Astrocyte (in vitro differentiated cells and primary cell): ENCODE data around the gene DUSP1. TPM values are rescaled to one million over a fixed set of nuclear protein-coding genes. Genes with fewer than 3 reads are reported as not detected.
"Not testable (repeated sequence)": the region's sequence is repeated elsewhere in the genome, so short reads cannot be mapped to it uniquely, and the experiment has no call there.

ENCODE experiments used
- DNase-seq: peaks from one replicate; pipeline ENCODE4 v3.0.0-alpha.2; 2010; ENCODE audit warnings: low read depth
- FAIRE-seq: peaks from 2 replicates; lab custom pipeline; 2011; peaks lifted over from hg19 to GRCh38; lab: Jason Lieb, UNC
- H2AFZ ChIP-seq: 2 replicates; pipeline ENCODE4 v1.6.0; 2012; ENCODE audit warnings: low read depth, low read length, inconsistent platforms
- H3K27ac ChIP-seq: 2 replicates; pipeline ENCODE4 v1.5.1; 2011; ENCODE audit warnings: low read depth, low read length, inconsistent platforms
- H3K27me3 ChIP-seq: 2 replicates; pipeline ENCODE4 v1.6.0; 2011; ENCODE audit warnings: low read length, inconsistent platforms; ENCODE audit not compliant: insufficient read depth
- H3K36me3 ChIP-seq: 2 replicates; pipeline ENCODE4 v1.5.1; 2011; ENCODE audit warnings: low read length, inconsistent platforms; ENCODE audit not compliant: insufficient read depth
- H3K4me1 ChIP-seq: 2 replicates; pipeline ENCODE4 v1.5.1; 2011; ENCODE audit warnings: low read length, inconsistent platforms; ENCODE audit not compliant: insufficient read depth
- H3K4me2 ChIP-seq: 2 replicates; pipeline ENCODE4 v1.6.0; 2012; ENCODE audit warnings: low read length, inconsistent platforms
- H3K4me3 ChIP-seq: 2 replicates; pipeline ENCODE4 v1.5.1; 2011; ENCODE audit warnings: low read depth, mild to moderate bottlenecking, low read length, inconsistent platforms; ENCODE audit not compliant: insufficient read depth
- H3K79me2 ChIP-seq: 2 replicates; pipeline ENCODE4 v1.6.0; 2012; ENCODE audit warnings: mild to moderate bottlenecking, low read length, inconsistent platforms; ENCODE audit not compliant: insufficient read depth
- H3K9ac ChIP-seq: 2 replicates; pipeline ENCODE4 v1.6.0; 2012; ENCODE audit warnings: mild to moderate bottlenecking, low read length, inconsistent platforms
- H3K9me3 ChIP-seq: 2 replicates; pipeline ENCODE4 v1.5.1; 2012; ENCODE audit warnings: low read depth, mild to moderate bottlenecking, low read length, inconsistent platforms; ENCODE audit not compliant: insufficient read depth
- H4K20me1 ChIP-seq: 2 replicates; pipeline ENCODE4 v1.6.0; 2012; ENCODE audit warnings: low read length, inconsistent platforms; ENCODE audit not compliant: insufficient read depth
- H3K27ac Mint-ChIP-seq: one replicate; pipeline ENCODE4 v1.8.0; 2021; ENCODE audit warnings: mild to moderate bottlenecking, mixed read lengths; ENCODE audit not compliant: unreplicated experiment
- H3K27me3 Mint-ChIP-seq: one replicate; pipeline ENCODE4 v1.8.0; 2021; ENCODE audit warnings: low read depth, mixed read lengths; ENCODE audit not compliant: unreplicated experiment
- H3K36me3 Mint-ChIP-seq: one replicate; pipeline ENCODE4 v1.8.0; 2021; ENCODE audit warnings: low read depth, mixed read lengths; ENCODE audit not compliant: unreplicated experiment
- H3K4me1 Mint-ChIP-seq: one replicate; pipeline ENCODE4 v1.8.0; 2021; ENCODE audit warnings: low read depth, mixed read lengths; ENCODE audit not compliant: unreplicated experiment
- H3K4me3 Mint-ChIP-seq: one replicate; pipeline ENCODE4 v1.8.0; 2021; ENCODE audit warnings: mild to moderate bottlenecking, moderate library complexity, mixed read lengths; ENCODE audit not compliant: unreplicated experiment
- H3K9me3 Mint-ChIP-seq: one replicate; pipeline ENCODE4 v1.8.0; 2021; ENCODE audit warnings: mild to moderate bottlenecking, mixed read lengths; ENCODE audit not compliant: unreplicated experiment
- EZH2 ChIP-seq: IDR thresholded peaks from 2 replicates; pipeline ENCODE4 v1.6.1; 2012; ENCODE audit warnings: mild to moderate bottlenecking, low read length, inconsistent platforms; ENCODE audit not compliant: insufficient read depth
- total RNA-seq: library from RNA; stranded (reverse); gene quantifications from 2 replicates; pipeline ENCODE4 v1.2.1, GENCODE V29; 2021
- TF ChIP-seq, protein P1 (sequence below): IDR thresholded peaks from 2 replicates; pipeline ENCODE4 v1.5.1; 2011; ENCODE audit warnings: low read depth, mild to moderate bottlenecking, inconsistent platforms, low read length, moderate library complexity; ENCODE audit not compliant: insufficient read depth

The DUSP1 gene
- total RNA-seq, 1 donor from 2014 or later = 90.1 TPM

DNA sequence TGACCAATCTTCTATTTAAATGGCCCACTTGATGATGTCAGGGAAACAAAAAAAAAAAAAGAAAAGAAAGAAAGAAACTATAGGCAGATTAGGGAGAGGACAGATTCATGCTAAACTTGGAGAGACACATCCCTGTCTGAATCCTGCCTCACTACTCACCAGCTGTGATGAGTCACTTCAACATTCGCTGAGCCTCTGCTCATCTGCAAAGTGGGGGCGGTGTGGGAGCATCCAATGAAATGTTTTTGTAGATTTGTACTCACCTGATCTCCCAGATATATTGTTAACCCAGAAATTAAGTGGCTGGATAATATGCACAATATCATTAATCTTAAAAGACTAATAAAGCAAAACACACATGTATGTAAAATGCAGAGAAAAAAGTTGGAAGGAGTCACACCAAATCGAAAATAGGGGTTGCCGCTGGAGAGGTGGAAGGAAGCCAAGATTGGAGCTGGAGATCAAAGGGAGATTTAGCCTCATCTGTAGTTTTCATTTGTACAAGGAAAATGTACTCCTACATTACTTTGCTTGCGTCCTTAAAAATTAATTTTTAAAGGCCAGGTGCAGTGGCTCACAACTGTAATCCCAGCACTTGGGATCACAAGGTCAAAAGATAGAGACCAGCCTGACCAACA is 46.0 kb upstream of the DUSP1 start:
- H3K4me3 Mint-ChIP-seq = no peak overlapping the region
- Histone ChIP-seq H3K9ac (no peak overlapping the region), H3K4me2 (peak overlapping the region; percentile 39), H3K4me1 (peaks cover 18% of the 10 kb centered on the region), H3K27me3 (no peaks in the 10 kb centered on the region), H2AFZ (no peak overlapping the region), H3K36me3 (no peaks in the 10 kb centered on the region), H3K27ac (no peak overlapping the region), H3K4me3 (no peak overlapping the region), H3K79me2 (no peaks in the 10 kb centered on the region), H3K9me3 (no peaks in the 10 kb centered on the region), H4K20me1 (no peaks in the 10 kb centered on the region)
- no peaks in the 10 kb centered on the region for H3K36me3 Mint-ChIP-seq
- DNase-seq (peak; percentile 70), FAIRE-seq (peak; percentile 91)
- TF ChIP-seq EZH2 = no peak
- TF ChIP-seq, protein P1, sequence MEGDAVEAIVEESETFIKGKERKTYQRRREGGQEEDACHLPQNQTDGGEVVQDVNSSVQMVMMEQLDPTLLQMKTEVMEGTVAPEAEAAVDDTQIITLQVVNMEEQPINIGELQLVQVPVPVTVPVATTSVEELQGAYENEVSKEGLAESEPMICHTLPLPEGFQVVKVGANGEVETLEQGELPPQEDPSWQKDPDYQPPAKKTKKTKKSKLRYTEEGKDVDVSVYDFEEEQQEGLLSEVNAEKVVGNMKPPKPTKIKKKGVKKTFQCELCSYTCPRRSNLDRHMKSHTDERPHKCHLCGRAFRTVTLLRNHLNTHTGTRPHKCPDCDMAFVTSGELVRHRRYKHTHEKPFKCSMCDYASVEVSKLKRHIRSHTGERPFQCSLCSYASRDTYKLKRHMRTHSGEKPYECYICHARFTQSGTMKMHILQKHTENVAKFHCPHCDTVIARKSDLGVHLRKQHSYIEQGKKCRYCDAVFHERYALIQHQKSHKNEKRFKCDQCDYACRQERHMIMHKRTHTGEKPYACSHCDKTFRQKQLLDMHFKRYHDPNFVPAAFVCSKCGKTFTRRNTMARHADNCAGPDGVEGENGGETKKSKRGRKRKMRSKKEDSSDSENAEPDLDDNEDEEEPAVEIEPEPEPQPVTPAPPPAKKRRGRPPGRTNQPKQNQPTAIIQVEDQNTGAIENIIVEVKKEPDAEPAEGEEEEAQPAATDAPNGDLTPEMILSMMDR = no peak
- H3K27me3 Mint-ChIP-seq = no peaks in the 10 kb centered on the region
- peak overlapping the region; percentile 83 for H3K27ac Mint-ChIP-seq
- peaks cover 14% of the 10 kb centered on the region for H3K4me1 Mint-ChIP-seq
- H3K9me3 Mint-ChIP-seq = peaks cover 2% of the 10 kb centered on the region

DNA sequence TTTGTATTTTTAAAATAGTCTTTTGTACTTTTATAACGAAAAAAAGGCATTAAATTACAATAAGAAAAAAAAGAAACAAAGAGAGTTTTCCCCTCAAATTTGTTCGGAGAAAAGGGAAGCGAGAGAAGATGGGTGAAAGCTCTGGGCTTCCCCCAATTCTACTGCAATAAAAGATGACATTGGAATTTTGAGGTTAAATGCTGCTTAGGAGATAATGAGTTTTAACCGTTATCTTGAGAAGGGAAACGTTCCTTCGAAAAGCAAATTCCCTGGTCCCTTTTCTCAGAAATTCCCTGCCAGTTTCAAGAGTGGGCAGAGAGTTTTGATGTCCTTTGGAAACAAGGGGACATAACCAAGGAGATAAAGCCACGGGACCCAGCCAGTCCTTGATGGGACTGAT is 44.6 kb upstream of the DUSP1 start:
- no peak for FAIRE-seq
- Mint-ChIP-seq H3K27ac (no peak overlapping the region), H3K36me3 (no peaks in the 10 kb centered on the region), H3K27me3 (no peaks in the 10 kb centered on the region), H3K9me3 (no peaks in the 10 kb centered on the region), H3K4me1 (peaks cover 14% of the 10 kb centered on the region), H3K4me3 (no peak overlapping the region)
- H3K9ac ChIP-seq = no peak overlapping the region
- no peak for DNase-seq
- TF ChIP-seq, protein P1 = no peak
- TF ChIP-seq EZH2 = no peak
- no peaks in the 10 kb centered on the region for H4K20me1 ChIP-seq
- H3K4me1 ChIP-seq = peaks cover 18% of the 10 kb centered on the region
- no peaks in the 10 kb centered on the region for H3K36me3 ChIP-seq
- no peaks in the 10 kb centered on the region for H3K27me3 ChIP-seq
- H3K4me3 ChIP-seq = no peak overlapping the region
- H3K9me3 ChIP-seq = no peaks in the 10 kb centered on the region
- no peak overlapping the region for H3K4me2 ChIP-seq
- H2AFZ ChIP-seq = no peak overlapping the region
- H3K79me2 ChIP-seq = no peaks in the 10 kb centered on the region
- no peak overlapping the region for H3K27ac ChIP-seq

DNA sequence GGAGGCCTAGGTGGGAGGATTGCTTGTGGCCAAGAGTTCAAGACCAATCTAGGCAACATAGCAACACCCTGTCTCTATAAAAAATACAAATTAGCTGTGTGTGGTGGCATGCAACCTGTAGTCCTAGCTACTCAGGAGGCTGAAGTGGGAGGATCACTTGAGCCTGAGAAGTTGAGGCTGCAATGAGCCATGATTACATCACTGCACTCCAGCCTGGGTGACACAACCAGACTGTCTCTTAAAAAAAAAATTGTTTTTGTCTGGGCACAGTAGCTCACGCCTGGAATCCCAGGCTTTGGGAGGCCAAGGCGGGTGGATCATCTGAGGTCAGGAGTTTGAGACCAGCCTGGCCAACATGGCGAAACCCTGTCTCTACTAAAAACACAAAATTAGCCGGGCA is 40.0 kb upstream of the DUSP1 start:
- not testable (repeated sequence) for H3K27ac ChIP-seq, H3K36me3 ChIP-seq, H3K4me3 Mint-ChIP-seq, H3K4me2 ChIP-seq, DNase-seq, H3K4me3 ChIP-seq, H3K27ac Mint-ChIP-seq, H3K27me3 Mint-ChIP-seq, H3K79me2 ChIP-seq, H3K9ac ChIP-seq, H3K9me3 ChIP-seq, H4K20me1 ChIP-seq, H3K36me3 Mint-ChIP-seq, FAIRE-seq, H2AFZ ChIP-seq, H3K9me3 Mint-ChIP-seq, H3K27me3 ChIP-seq
- peaks cover 12% of the 10 kb centered on the region for H3K4me1 Mint-ChIP-seq
- H3K4me1 ChIP-seq = peaks cover 12% of the 10 kb centered on the region
